PFSK-1 (cell line): ENCODE results near the gene SDC1.

ENCODE experiments used
- FOXP2 ChIP-seq: optimal IDR thresholded peaks from 2 replicates; pipeline ENCODE3; 2011; ENCODE audit warnings: borderline replicate concordance, control low read depth, inconsistent platforms; ENCODE audit not compliant: insufficient read depth; ENCODE audit errors: extremely low read length, extremely low read depth
- POLR2AphosphoS5 ChIP-seq: IDR thresholded peaks from 2 replicates; pipeline ENCODE4 v1.6.1; 2012; ENCODE audit warnings: low read depth, mild to moderate bottlenecking, control low read depth, low read length, moderate library complexity
- REST ChIP-seq, 2 experiments: IDR thresholded peaks; 2 replicates each; pipeline versions ENCODE4 v1.6.1 to v1.8.0; 2011 to 2012; ENCODE audit warnings: low read depth in 2 of 2, low read length in 2 of 2, control low read depth in 1 of 2, inconsistent platforms in 1 of 2, mild to moderate bottlenecking in 1 of 2, moderate library complexity in 1 of 2; ENCODE audit not compliant: insufficient read depth in 1 of 2
- SIN3A ChIP-seq: IDR thresholded peaks from 2 replicates; pipeline ENCODE4 v1.6.1; 2012; ENCODE audit warnings: mild to moderate bottlenecking, low read length, moderate library complexity, borderline replicate concordance; ENCODE audit not compliant: insufficient read depth
- TAF1 ChIP-seq: IDR thresholded peaks from 2 replicates; pipeline ENCODE4 v1.6.1; 2012; ENCODE audit warnings: low read length, control low read depth, borderline replicate concordance; ENCODE audit not compliant: insufficient read depth

SDC1 gene

GRCh38 chr2:20229322-20230113 is 4.6 kb upstream of the SDC1 start:
- no peak for TF ChIP-seq POLR2AphosphoS5
- TF ChIP-seq FOXP2, result no peak
- TF ChIP-seq SIN3A, result no peak
- no peak for TF ChIP-seq TAF1
- no peak for TF ChIP-seq REST (IDR thresholded peaks at IDR 0.05; ENCODE audit: insufficient read depth in 1 of 2, low read depth in 2 of 2, low read length in 2 of 2)

- TF ChIP-seq FOXP2 (no peak), REST (IDR thresholded peaks at IDR 0.05; ENCODE audit: insufficient read depth in 1 of 2, low read depth in 2 of 2, low read length in 2 of 2) (no peak), POLR2AphosphoS5 (no peak), TAF1 (no peak)
Measured at GRCh38 chr2:20227894-20228505, 3.1 kb upstream of the SDC1 start.

GRCh38 chr2:20226152-20226545 is 1.2 kb upstream of the SDC1 start:
- no peak for TF ChIP-seq REST (IDR thresholded peaks at IDR 0.05; ENCODE audit: insufficient read depth in 1 of 2, low read depth in 2 of 2, low read length in 2 of 2)
- no peak for TF ChIP-seq FOXP2
- TF ChIP-seq SIN3A, result no peak
- TF ChIP-seq TAF1, result no peak
- TF ChIP-seq POLR2AphosphoS5, result no peak

- TF ChIP-seq REST (IDR thresholded peaks at IDR 0.05; ENCODE audit: insufficient read depth in 1 of 2, low read depth in 2 of 2, low read length in 2 of 2) (no peak), FOXP2 (no peak), POLR2AphosphoS5 (no peak), TAF1 (no peak), SIN3A (no peak)
Measured at GRCh38 chr2:20225294-20226151, 593 bp upstream of the SDC1 start.
